Measurements from ENCODE around the gene INTS1.
"Not testable (repeated sequence)": the region's sequence is repeated elsewhere in the genome, so short reads cannot be mapped to it uniquely, and the experiment has no call there.

Gene INTS1

GRCh38 chr7:1516586-1517251 lies 12.5 kb upstream of the INTS1 start:
- DNase-seq (ENCODE audit: low read depth, low spot score), result no peak
- H3K9ac ChIP-seq (ENCODE audit: insufficient read length), result no peak overlapping the region
- no peaks in the 10 kb centered on the region for H3K36me3 ChIP-seq (ENCODE audit: insufficient read depth, low read length)
- no peak overlapping the region for H3K27ac ChIP-seq
- no peaks in the 10 kb centered on the region for H3K9me3 ChIP-seq (ENCODE audit: low read depth, low read length)
- no peak overlapping the region for H3K4me3 ChIP-seq
- TF ChIP-seq EZH2 (IDR thresholded peaks at IDR 0.05) (no peak), POLR2AphosphoS5 (IDR thresholded peaks at IDR 0.05; ENCODE audit: borderline replicate concordance, low read depth, low read length) (no peak), FOXP2 (optimal IDR thresholded peaks at IDR 0.05; ENCODE audit: control extremely low read depth, extremely low read length, insufficient read depth) (no peak)

- H3K9me3 ChIP-seq (ENCODE audit: low read depth, low read length); H3K4me3 ChIP-seq; H3K9ac ChIP-seq (ENCODE audit: insufficient read length); DNase-seq (ENCODE audit: low read depth, low spot score); H3K36me3 ChIP-seq (ENCODE audit: insufficient read depth, low read length); H3K27ac ChIP-seq: not testable (repeated sequence)
Measured at GRCh38 chr7:1515509-1515967, 11.3 kb upstream of the INTS1 start.

- Histone ChIP-seq H3K36me3 (ENCODE audit: insufficient read depth, low read length) (no peaks in the 10 kb centered on the region), H3K27ac (no peak overlapping the region), H3K9me3 (ENCODE audit: low read depth, low read length) (no peaks in the 10 kb centered on the region), H3K9ac (ENCODE audit: insufficient read length) (no peak overlapping the region), H3K4me3 (no peak overlapping the region)
- TF ChIP-seq EZH2 (IDR thresholded peaks at IDR 0.05) (no peak), POLR2AphosphoS5 (IDR thresholded peaks at IDR 0.05; ENCODE audit: borderline replicate concordance, low read depth, low read length) (no peak), FOXP2 (optimal IDR thresholded peaks at IDR 0.05; ENCODE audit: control extremely low read depth, extremely low read length, insufficient read depth) (no peak)
- no peak for DNase-seq (ENCODE audit: low read depth, low spot score)
Measured at GRCh38 chr7:1514995-1515401, 10.8 kb upstream of the INTS1 start.

- no peak for DNase-seq (ENCODE audit: low read depth, low spot score)
- H3K36me3 ChIP-seq (ENCODE audit: insufficient read depth, low read length), result no peaks in the 10 kb centered on the region
- H3K9me3 ChIP-seq (ENCODE audit: low read depth, low read length), result no peaks in the 10 kb centered on the region
- H3K4me3 ChIP-seq, result no peak overlapping the region
- no peak overlapping the region for H3K27ac ChIP-seq
- H3K9ac ChIP-seq (ENCODE audit: insufficient read length), result no peak overlapping the region
- TF ChIP-seq FOXP2 (optimal IDR thresholded peaks at IDR 0.05; ENCODE audit: control extremely low read depth, extremely low read length, insufficient read depth) (no peak), POLR2AphosphoS5 (IDR thresholded peaks at IDR 0.05; ENCODE audit: borderline replicate concordance, low read depth, low read length) (no peak), EZH2 (IDR thresholded peaks at IDR 0.05) (no peak)
Measured at GRCh38 chr7:1514407-1514806, 10.2 kb upstream of the INTS1 start.

GRCh38 chr7:1513657-1514095 lies 9.5 kb upstream of the INTS1 start:
- Histone ChIP-seq H3K9me3 (ENCODE audit: low read depth, low read length) (no peaks in the 10 kb centered on the region), H3K4me3 (no peak overlapping the region), H3K9ac (ENCODE audit: insufficient read length) (peak overlapping the region; percentile 41), H3K36me3 (ENCODE audit: insufficient read depth, low read length) (no peaks in the 10 kb centered on the region), H3K27ac (peak overlapping the region; percentile 84)
- no peak for DNase-seq (ENCODE audit: low read depth, low spot score)
- TF ChIP-seq EZH2 (IDR thresholded peaks at IDR 0.05), result no peak
- TF ChIP-seq POLR2AphosphoS5 (IDR thresholded peaks at IDR 0.05; ENCODE audit: borderline replicate concordance, low read depth, low read length), result no peak
- TF ChIP-seq FOXP2 (optimal IDR thresholded peaks at IDR 0.05; ENCODE audit: control extremely low read depth, extremely low read length, insufficient read depth), result no peak

GRCh38 chr7:1512781-1513656 lies 8.8 kb upstream of the INTS1 start:
- Histone ChIP-seq H3K4me3 (no peak overlapping the region), H3K9me3 (ENCODE audit: low read depth, low read length) (no peaks in the 10 kb centered on the region), H3K27ac (peak overlapping the region; percentile 84), H3K36me3 (ENCODE audit: insufficient read depth, low read length) (no peaks in the 10 kb centered on the region), H3K9ac (ENCODE audit: insufficient read length) (peak overlapping the region; percentile 41)
- TF ChIP-seq POLR2AphosphoS5 (IDR thresholded peaks at IDR 0.05; ENCODE audit: borderline replicate concordance, low read depth, low read length), result no peak
- TF ChIP-seq EZH2 (IDR thresholded peaks at IDR 0.05), result no peak
- no peak for TF ChIP-seq FOXP2 (optimal IDR thresholded peaks at IDR 0.05; ENCODE audit: control extremely low read depth, extremely low read length, insufficient read depth)
- DNase-seq (ENCODE audit: low read depth, low spot score), result no peak

- no peak overlapping the region for H3K27ac ChIP-seq
- TF ChIP-seq FOXP2 (optimal IDR thresholded peaks at IDR 0.05; ENCODE audit: control extremely low read depth, extremely low read length, insufficient read depth), result no peak
- no peak for TF ChIP-seq POLR2AphosphoS5 (IDR thresholded peaks at IDR 0.05; ENCODE audit: borderline replicate concordance, low read depth, low read length)
- TF ChIP-seq EZH2 (IDR thresholded peaks at IDR 0.05), result no peak
- H3K9me3 ChIP-seq (ENCODE audit: low read depth, low read length), result no peaks in the 10 kb centered on the region
- no peak overlapping the region for H3K4me3 ChIP-seq
- H3K36me3 ChIP-seq (ENCODE audit: insufficient read depth, low read length), result no peaks in the 10 kb centered on the region
- no peak for DNase-seq (ENCODE audit: low read depth, low spot score)
- no peak overlapping the region for H3K9ac ChIP-seq (ENCODE audit: insufficient read length)
Measured at GRCh38 chr7:1511444-1512422, 7.5 kb upstream of the INTS1 start.

GRCh38 chr7:1510780-1511154 lies 6.6 kb upstream of the INTS1 start:
- no peak for TF ChIP-seq EZH2 (IDR thresholded peaks at IDR 0.05)
- no peak for TF ChIP-seq FOXP2 (optimal IDR thresholded peaks at IDR 0.05; ENCODE audit: control extremely low read depth, extremely low read length, insufficient read depth)
- no peak for TF ChIP-seq POLR2AphosphoS5 (IDR thresholded peaks at IDR 0.05; ENCODE audit: borderline replicate concordance, low read depth, low read length)
- Histone ChIP-seq H3K9ac (ENCODE audit: insufficient read length) (no peak overlapping the region), H3K27ac (no peak overlapping the region), H3K36me3 (ENCODE audit: insufficient read depth, low read length) (no peaks in the 10 kb centered on the region), H3K9me3 (ENCODE audit: low read depth, low read length) (no peaks in the 10 kb centered on the region), H3K4me3 (no peak overlapping the region)
- DNase-seq (ENCODE audit: low read depth, low spot score), result no peak
